ENCODE measurements around the gene PLEKHO1. TPM values are rescaled to one million over a fixed set of nuclear protein-coding genes. Genes with fewer than 3 reads are reported as not detected.

PLEKHO1 gene
- total RNA-seq, 4 donors from 2014 or later, result 24.8 to 60.2 (median 30.6) TPM

GRCh38 chr1:150165622-150166612, 16.2 kb downstream of the PLEKHO1 start:
- no peak for TF ChIP-seq CTCF (IDR thresholded peaks at IDR 0.05; ENCODE audit: low read depth)

GRCh38 chr1:150168960-150169601, 19.4 kb downstream of the PLEKHO1 start:
- TF ChIP-seq CTCF (IDR thresholded peaks at IDR 0.05; ENCODE audit: low read depth), result no peak

GRCh38 chr1:150171801-150172200, 22.1 kb downstream of the PLEKHO1 start:
- TF ChIP-seq CTCF (IDR thresholded peaks at IDR 0.05; ENCODE audit: low read depth), result no peak

- TF ChIP-seq CTCF (IDR thresholded peaks at IDR 0.05; ENCODE audit: low read depth), result no peak
Observed at GRCh38 chr1:150173141-150173585, 23.4 kb downstream of the PLEKHO1 start.

- no peak for TF ChIP-seq CTCF (IDR thresholded peaks at IDR 0.05; ENCODE audit: low read depth)
Observed at GRCh38 chr1:150176593-150176992, 26.9 kb downstream of the PLEKHO1 start.

GRCh38 chr1:150178548-150178947, 28.8 kb downstream of the PLEKHO1 start:
- no peak for TF ChIP-seq CTCF (IDR thresholded peaks at IDR 0.05; ENCODE audit: low read depth)

GRCh38 chr1:150179867-150180266, 30.2 kb downstream of the PLEKHO1 start:
- no peak for TF ChIP-seq CTCF (IDR thresholded peaks at IDR 0.05; ENCODE audit: low read depth)
